IPS-18c (cell line): ENCODE measurements around the gene NDP.

Source experiments
- H3K4me3 ChIP-seq: 2 replicates; pipeline ENCODE4 v1.7.0; 2013; ENCODE audit warnings: low read depth, mild to moderate bottlenecking, low read length, moderate library complexity; ENCODE audit not compliant: insufficient read depth
- H3K9me3 ChIP-seq: one replicate; pipeline ENCODE4 v1.6.1; 2013; ENCODE audit warnings: mild to moderate bottlenecking, low read length, moderate library complexity; ENCODE audit not compliant: control insufficient read depth, insufficient read depth

Gene NDP

DNA sequence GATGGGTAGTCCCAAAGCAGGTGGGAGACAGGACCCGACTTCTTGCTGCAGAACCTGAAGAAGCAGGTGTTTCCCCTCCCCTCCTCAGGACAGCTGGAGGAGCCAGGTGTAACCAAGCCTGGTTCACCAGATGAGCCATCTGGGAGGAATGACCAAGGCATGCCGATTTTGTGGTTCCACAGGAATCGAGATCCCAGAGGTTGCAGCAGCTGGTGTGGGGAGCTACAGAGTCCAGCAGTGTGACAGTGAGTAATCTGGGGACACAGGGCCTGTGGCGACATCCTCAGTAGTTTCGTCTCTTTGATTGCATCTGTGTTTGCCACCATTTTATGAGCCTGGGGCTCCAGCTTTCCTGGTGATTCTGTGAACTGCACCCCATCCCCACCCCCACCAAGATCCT is 2.6 kb upstream of the NDP start:
- H3K9me3 ChIP-seq, result no peaks in the 10 kb centered on the region
- H3K4me3 ChIP-seq, result no peak overlapping the region

DNA sequence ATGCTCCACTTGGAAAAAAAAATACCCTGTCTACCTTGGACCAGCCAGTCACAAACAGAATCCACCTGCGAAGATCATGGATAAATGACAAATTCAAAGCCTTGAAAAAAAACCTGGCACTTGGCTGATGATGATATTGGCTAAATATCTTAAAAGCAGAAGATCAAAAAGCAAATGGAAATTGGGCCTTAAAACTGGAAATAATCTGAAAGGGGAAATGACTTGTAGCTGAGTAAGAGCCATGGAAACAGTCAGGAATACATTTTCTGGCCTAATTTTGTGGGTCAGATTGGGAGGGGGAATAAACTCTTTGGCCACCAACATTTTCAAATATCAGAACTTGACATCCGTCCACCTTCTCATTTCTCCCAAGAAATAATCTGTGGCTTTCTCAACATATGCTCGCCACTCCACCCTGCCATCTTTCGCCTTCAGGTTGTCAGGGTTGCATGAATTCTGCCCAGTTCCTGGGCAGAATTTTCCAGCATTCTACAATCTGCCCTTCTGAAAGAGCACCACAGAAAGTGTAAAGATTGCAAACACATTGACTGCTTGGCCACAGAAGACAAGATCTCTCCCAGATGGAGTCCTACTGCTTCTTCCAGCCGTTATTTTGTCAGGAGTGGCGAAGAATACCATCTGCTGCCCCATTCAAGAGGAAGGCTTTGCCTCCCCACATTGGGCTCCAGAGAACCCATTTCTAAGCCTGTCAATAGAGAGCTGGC is 1.7 kb upstream of the NDP start:
- Histone ChIP-seq H3K4me3 (no peak overlapping the region), H3K9me3 (peaks cover 1% of the 10 kb centered on the region)

DNA sequence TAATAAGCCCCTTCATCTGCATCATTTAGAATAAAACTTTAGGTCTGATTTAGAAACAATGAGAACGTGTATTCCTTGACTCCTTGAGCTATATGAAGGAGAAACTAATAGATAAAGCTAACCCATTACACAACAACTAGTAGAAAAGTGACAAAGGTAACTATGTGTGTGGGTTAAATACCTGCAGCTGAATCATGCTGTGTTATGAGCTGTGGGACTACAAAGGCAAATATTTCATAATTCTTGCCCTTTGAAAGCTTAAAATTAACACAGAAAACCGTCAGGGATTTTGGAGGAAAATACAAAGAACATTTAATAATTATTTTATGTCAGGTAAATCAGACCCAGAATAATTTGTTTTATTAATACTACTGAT is 898 bp upstream of the NDP start:
- peaks cover 6% of the 10 kb centered on the region for H3K9me3 ChIP-seq
- H3K4me3 ChIP-seq, result no peak overlapping the region

DNA sequence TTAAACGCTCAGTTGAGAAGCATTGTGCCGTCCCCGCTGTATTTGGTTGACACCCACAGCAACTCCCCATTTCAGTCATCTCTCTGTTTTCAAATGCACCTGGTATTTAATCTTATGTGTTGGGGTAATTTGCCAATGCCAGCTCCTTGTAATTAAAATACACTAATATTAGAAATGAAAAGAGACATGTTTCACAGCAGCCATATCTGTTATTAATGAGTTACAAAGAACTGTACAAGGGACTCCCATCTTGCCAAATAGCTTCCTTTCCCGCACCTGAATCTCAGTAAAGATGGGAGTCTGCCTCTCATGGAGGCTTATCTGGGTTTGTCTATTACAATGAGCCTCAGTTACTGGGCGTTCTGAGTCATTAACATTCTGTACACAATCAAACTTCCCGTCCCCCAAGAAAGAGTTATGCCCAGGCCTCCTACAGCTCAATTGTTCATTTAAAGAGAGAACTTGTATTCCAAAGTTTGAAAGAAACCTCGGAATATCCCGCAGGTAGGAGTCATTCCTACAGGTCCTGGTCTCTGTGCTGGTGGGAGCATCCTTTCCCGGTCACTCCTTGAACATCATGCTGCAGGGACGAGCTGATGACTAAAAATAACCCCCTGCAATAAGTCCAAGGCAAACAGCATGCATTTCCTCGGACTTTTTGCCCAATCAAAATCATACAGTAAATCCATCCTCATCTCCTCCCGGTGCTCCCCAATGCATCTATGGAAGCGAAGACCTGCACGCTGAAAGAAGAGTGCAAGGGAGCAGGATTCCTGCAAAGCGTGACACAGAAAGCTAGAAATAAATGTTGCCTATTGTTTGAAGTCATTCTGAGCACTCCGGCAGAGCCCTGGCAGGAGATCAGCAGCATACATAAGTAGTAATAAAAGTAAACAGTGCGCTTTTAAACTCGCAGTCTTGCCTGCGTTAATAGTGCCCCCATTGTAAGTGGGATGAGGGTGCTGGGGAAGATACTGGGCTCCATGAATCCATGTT is 926 bp downstream of the NDP start:
- H3K4me3 ChIP-seq, result no peak overlapping the region
- H3K9me3 ChIP-seq, result peaks cover 6% of the 10 kb centered on the region

DNA sequence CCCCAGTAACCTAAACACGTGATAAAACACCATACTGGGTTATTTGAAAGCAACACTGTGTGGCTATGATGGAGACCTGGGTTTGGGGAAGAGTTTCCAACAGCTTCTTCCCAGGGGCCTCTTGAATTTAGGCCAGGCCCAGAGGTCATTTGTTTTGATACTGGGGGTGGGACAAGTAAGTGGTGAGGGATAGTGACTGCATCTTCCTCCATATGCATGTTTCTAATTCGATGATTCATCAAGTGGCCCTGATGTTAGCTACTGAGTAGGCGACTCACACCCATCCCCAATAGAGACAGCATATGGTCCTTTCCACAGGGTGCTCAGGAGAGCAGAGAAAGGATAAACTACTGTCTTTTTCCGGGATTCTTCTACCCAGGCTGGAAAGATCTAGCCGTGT is 2.7 kb downstream of the NDP start:
- peaks cover 6% of the 10 kb centered on the region for H3K9me3 ChIP-seq
- no peak overlapping the region for H3K4me3 ChIP-seq

DNA sequence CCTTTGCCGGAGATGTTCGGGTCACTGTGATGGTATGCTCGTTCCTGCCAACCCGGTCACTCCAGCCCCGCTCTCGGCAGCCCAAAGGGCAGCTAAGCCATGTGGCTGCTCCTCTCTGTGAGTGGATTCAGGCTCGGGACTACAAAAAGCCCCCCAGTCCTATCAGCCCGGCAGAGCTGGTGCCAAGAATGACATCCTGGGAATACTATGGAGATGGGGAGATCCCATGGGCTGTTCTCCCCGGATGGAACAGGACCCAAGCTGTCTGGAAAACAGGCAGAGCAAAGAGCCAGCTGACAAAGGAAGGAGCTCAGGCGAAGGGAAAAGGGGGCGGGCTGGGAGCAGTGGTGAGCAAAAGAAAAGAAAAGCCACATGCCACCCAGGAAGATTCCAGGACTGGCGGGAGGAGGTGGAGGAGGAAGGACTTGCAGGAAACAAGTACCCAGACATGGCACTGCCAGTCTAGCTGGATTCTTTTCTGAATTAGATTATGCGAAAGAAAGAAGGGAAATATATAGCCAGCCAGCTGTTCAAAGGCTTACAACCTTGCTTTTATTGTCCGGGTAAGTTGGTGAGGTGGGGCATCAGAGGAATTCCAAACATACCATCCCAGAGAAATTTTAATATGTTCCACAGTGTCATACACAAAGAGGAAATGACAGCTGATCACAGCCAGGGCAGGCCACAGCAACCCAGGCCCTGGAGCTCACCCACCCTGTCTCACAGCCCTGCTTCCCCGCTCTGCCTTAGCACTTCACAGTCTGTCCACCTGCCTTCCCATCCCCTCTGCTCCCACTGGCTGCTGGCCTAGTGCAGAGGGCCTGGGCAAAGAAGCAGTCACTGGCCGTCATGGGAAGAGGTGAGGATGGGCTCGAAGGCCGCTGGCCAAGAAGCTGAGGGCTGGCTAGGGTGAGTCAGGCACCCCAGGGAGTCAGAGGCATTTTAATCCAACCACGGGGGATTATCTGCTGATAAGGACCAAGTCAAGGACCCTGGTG is 3.4 kb downstream of the NDP start:
- Histone ChIP-seq H3K4me3 (no peak overlapping the region; the same call in 1 of the 2 replicates), H3K9me3 (peaks cover 6% of the 10 kb centered on the region)

DNA sequence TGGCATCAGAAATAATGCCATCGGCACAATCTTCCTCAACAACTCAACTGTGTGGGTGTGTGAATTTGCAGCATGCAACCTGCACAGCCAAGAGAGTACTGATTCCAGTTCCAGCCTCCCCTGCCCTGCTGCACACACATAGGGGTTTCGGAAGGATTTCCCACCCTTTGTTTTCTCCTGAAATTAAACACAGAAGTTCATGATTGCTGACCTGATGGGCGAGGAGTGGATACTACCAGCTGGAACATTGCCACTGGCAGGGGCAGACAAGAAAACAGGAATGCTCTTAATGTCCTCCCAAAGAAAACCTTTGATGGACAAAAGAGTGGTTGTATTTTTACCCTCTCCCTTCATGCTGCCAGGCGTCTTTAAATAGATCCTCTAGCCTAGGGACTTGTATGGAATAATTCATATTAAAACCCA is 4.8 kb downstream of the NDP start:
- H3K4me3 ChIP-seq, result no peak overlapping the region
- peaks cover 8% of the 10 kb centered on the region for H3K9me3 ChIP-seq

DNA sequence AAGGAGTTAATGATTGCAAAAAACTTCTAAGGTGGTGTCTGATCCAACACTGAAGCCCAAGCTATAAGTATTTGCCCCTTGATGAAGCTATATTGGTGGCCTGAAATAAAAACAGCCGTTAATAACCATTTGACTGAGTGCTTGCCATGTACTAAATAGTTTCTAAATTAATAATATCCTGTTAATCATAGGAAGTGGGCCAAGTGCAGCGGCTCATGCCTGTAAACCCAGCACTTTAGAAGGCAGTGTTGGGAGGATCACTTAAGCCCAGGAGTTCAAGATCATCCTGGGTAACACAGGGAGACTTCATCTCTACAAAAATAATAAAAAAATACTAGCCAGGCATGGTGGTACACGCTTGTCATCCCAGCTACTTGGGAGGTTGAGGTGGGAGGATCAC is 8.3 kb downstream of the NDP start:
- peaks cover 10% of the 10 kb centered on the region for H3K9me3 ChIP-seq

DNA sequence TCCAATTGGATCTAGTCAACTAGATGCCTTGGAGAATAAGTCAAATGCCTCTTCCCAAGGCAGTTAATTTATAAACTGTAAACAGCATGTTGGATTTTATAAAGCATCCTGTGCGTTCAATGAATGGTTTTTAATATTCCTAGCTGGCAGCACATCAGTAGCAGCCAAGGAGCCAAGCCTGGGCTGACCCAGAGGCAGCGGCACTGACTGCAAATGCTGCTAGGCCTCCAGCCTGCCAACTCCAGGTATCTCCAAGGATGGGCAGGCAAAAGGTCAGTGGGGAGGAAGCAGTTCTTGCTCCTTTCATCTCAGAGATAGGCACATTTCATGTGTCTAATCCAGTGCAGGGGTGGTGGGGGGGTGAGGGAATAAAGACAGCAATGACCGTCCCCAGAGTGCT is 9.5 kb downstream of the NDP start:
- H3K4me3 ChIP-seq, result peak overlapping the region; percentile 24; the same call in 1 of the 2 replicates
- H3K9me3 ChIP-seq, result peaks cover 5% of the 10 kb centered on the region

More for the DNA sequence above, 8.3 kb downstream of the NDP start:
- no peak overlapping the region for H3K4me3 ChIP-seq

DNA sequence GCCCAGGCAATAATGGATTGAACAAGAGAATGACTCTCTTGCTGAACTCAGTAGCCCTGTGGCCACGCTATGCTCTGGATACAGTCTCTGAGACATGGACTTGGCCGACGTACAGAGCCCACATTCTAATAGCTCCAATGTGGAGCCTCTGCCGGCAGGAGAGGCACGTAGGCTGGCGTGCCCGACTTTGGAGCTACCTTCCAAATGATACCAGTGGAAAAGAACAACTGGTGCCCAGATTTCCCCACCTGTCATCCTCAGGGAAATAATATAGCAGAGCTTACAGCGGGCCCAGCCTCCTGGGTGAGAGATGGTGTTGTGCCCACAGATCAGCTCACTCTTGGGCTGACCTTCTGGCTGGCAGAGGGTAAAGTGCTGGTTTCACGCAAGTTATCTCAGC is 10.6 kb downstream of the NDP start:
- Histone ChIP-seq H3K4me3 (no peak overlapping the region; the same call in 1 of the 2 replicates), H3K9me3 (peaks cover 5% of the 10 kb centered on the region)

DNA sequence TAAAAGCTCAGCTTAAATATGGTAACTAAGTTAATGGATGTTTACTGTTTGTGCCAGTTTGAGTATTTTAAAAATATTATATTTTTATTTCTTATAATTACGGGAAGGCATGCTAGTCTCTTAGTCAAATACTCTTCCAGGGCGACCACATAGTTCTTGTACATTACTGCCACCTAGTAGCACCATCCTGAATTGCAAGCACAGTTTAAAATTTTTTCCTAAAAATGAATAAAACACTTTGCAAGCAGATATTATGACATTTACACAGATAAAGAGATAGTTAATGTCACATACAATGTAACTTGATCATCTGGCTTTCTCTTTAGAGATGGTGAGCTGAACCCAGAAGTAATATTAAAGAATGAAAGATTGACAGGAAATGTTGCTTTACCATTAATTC is 11.5 kb downstream of the NDP start:
- H3K4me3 ChIP-seq, result no peak overlapping the region
- H3K9me3 ChIP-seq, result peaks cover 5% of the 10 kb centered on the region

DNA sequence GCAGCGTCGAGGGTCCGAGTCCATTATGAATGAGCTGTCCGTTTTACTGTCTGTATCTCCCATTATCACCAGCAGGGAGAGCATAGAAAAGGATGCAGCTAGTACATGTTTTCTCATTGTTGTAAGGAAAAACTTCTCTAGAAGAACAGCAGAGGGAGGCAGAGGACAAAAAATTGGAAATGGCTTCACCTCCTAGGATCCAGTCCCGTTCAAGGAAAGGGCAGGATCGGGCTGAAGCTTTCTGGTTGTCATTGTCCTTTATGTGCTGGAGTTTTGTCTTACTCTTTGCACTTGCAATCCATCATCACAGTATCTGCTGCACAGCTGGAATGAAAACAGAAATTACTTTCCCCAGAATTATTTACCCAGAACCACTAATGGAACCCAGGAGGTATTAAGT is 14.7 kb downstream of the NDP start:
- no peak overlapping the region for H3K4me3 ChIP-seq
- peaks cover 6% of the 10 kb centered on the region for H3K9me3 ChIP-seq

DNA sequence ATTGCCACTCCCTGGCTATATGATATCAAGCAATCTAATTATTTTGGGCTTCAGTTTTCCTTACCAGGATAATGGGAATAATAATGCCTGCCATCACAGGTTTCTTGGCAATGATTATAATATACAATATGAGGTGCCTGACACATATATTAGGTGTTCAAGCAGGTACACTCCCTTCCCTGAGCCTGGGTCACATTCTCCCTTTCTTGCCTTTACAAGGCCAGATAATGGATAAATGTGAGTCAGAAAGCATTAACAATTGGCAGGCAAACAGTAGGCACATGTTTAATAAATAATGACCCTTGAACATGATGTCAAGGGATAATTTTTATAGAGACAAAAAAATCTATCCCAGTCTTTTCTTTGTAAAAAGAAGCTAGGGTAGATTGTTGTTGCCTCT is 17.2 kb downstream of the NDP start:
- H3K4me3 ChIP-seq, result no peak overlapping the region
- peaks cover 6% of the 10 kb centered on the region for H3K9me3 ChIP-seq

DNA sequence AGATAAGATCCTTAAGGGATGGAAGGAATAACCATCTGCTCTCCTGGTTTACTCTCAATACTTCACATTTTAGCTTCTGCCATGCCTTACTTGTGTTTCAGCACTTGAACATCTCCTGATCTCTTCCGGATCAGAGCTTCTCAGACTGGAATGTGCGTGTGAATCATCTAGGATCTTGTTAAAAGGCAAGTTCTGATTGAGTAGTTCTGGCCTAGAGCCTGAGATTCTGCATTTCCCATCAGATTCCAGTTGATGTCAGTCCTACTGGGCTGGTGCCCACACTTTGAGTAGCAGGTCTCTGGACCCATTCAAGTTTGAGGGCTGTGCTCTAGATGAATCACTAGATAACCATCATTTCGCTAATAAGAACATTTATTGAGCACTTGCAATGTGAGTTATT is 20.0 kb downstream of the NDP start:
- peaks cover 8% of the 10 kb centered on the region for H3K9me3 ChIP-seq
- no peak overlapping the region for H3K4me3 ChIP-seq

DNA sequence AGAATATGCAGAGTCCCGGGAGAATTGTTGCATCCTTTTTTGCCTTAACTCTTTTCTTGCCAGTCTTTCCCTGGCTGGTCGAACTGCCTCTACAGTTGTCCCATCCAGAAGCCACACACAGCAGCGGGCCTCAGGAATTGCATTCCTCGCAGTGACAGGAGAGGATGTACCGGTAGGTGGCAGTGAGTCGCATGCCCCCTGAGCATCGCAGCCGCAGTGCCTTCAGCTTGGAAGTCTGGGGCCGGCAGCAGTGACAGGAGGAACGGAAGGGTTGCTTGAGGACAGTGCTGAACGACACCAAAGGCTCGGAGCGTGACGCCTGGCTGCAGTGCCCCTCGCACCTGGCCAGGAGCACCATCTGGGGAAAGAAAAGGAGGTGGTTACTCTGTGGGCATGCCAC is 23.5 kb downstream of the NDP start:
- Histone ChIP-seq H3K4me3 (no peak overlapping the region), H3K9me3 (peaks cover 8% of the 10 kb centered on the region)

DNA sequence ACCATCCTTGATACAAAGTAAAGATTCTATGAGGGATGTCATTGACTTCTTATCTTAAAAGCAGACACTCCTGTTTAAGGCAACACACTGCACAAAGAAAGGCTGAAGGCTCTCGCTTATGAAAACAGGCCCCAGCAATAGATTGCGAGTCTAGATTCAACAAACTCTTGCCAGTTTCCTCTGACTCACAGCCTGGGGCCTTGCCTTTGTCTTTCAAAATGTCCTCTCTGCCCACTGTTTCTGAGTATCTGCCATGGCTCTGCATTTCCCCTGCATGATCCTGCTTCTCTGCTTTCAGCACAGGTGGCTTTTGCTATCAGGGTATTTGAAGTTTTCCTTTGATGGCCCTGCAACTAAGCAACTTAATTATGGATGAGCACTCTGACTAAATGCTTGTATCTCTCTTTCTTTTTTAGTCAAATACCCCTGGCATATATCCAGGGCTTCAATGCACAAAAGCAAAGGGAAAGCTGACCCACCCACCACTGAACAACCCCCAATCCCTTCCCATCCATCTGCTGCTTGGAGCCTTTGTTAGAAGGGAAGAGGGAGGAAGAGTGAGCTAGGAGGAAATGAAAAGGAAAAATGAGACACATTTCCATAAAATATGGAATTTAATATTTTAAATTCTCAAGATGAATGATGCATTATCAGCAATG is 32.2 kb downstream of the NDP start:
- Histone ChIP-seq H3K4me3 (no peak overlapping the region), H3K9me3 (peaks cover 6% of the 10 kb centered on the region)
